Nephron (organoid): Measurements from ENCODE around the gene CRYZL1.

Experiments
- H3K27ac Mint-ChIP-seq, 3 experiments: 2 replicates each; pipeline ENCODE4 v1.8.0; 2020; ENCODE audit warnings: mixed read lengths in 3 of 3, mild to moderate bottlenecking in 2 of 3, moderate library complexity in 1 of 3
- H3K27me3 Mint-ChIP-seq: 2 replicates; pipeline ENCODE4 v1.8.0; 2021; ENCODE audit warnings: low read depth, mild to moderate bottlenecking, moderate library complexity, mixed read lengths
- H3K36me3 Mint-ChIP-seq: 2 replicates; pipeline ENCODE4 v1.8.0; 2020; ENCODE audit warnings: low read depth, mixed read lengths
- H3K4me1 Mint-ChIP-seq: 2 replicates; pipeline ENCODE4 v1.8.0; 2020; ENCODE audit warnings: mixed read lengths
- H3K4me3 Mint-ChIP-seq, 3 experiments: 2 replicates each; pipeline ENCODE4 v1.8.0; 2020; ENCODE audit warnings: mild to moderate bottlenecking in 3 of 3, mixed read lengths in 3 of 3, moderate library complexity in 2 of 3
- H3K9me3 Mint-ChIP-seq: 2 replicates; pipeline ENCODE4 v1.8.0; 2020; ENCODE audit warnings: mixed read lengths
- TF ChIP-seq, protein P1 (sequence below), 3 experiments: fragments of 200-600 bp; sonication (generic); IDR thresholded peaks; one replicate each; pipeline ENCODE4 v1.5.0; 2021; ENCODE audit warnings: antibody characterized with exemption in 3 of 3; ENCODE audit not compliant: unreplicated experiment in 3 of 3

Gene CRYZL1

GRCh38 chr21:33549848-33550771 lies 91.4 kb downstream of the CRYZL1 start:
- TF ChIP-seq, protein P1, sequence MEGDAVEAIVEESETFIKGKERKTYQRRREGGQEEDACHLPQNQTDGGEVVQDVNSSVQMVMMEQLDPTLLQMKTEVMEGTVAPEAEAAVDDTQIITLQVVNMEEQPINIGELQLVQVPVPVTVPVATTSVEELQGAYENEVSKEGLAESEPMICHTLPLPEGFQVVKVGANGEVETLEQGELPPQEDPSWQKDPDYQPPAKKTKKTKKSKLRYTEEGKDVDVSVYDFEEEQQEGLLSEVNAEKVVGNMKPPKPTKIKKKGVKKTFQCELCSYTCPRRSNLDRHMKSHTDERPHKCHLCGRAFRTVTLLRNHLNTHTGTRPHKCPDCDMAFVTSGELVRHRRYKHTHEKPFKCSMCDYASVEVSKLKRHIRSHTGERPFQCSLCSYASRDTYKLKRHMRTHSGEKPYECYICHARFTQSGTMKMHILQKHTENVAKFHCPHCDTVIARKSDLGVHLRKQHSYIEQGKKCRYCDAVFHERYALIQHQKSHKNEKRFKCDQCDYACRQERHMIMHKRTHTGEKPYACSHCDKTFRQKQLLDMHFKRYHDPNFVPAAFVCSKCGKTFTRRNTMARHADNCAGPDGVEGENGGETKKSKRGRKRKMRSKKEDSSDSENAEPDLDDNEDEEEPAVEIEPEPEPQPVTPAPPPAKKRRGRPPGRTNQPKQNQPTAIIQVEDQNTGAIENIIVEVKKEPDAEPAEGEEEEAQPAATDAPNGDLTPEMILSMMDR (IDR thresholded peaks at IDR 0.05; ENCODE audit: unreplicated experiment in 3 of 3): no peak
- Mint-ChIP-seq H3K9me3 (peaks cover 4% of the 10 kb centered on the region), H3K4me1 (peaks cover 16% of the 10 kb centered on the region), H3K4me3 (no peak overlapping the region), H3K36me3 (peaks cover 87% of the 10 kb centered on the region), H3K27me3 (no peaks in the 10 kb centered on the region), H3K27ac (no peak overlapping the region)

DNA sequence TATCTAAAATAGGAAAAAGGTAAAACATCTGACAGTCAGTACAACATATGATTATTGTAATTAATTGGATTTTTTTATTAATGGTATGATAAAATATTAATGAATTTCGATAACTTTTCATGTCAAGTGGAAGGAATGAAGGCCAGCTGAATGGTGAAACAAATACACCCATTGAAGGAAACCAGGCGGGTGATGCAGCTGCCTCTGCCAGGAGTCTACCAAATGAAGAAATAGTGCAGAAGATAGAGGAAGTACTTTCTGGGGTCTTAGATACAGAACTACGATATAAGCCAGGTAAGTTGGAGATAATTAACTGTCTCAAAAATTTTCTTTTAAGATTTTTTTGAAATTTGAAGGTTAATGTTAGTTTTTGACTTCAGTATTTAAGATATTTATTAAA lies 95.5 kb downstream of the CRYZL1 start:
- Mint-ChIP-seq H3K4me1 (peaks cover 24% of the 10 kb centered on the region), H3K36me3 (peaks cover 50% of the 10 kb centered on the region), H3K9me3 (peaks cover 4% of the 10 kb centered on the region), H3K4me3 (peak overlapping the region; percentile 67 to 79 (median 72)), H3K27me3 (no peaks in the 10 kb centered on the region), H3K27ac (no peak overlapping the region)
- TF ChIP-seq, protein P1 (IDR thresholded peaks at IDR 0.05; ENCODE audit: unreplicated experiment in 3 of 3): no peak

DNA sequence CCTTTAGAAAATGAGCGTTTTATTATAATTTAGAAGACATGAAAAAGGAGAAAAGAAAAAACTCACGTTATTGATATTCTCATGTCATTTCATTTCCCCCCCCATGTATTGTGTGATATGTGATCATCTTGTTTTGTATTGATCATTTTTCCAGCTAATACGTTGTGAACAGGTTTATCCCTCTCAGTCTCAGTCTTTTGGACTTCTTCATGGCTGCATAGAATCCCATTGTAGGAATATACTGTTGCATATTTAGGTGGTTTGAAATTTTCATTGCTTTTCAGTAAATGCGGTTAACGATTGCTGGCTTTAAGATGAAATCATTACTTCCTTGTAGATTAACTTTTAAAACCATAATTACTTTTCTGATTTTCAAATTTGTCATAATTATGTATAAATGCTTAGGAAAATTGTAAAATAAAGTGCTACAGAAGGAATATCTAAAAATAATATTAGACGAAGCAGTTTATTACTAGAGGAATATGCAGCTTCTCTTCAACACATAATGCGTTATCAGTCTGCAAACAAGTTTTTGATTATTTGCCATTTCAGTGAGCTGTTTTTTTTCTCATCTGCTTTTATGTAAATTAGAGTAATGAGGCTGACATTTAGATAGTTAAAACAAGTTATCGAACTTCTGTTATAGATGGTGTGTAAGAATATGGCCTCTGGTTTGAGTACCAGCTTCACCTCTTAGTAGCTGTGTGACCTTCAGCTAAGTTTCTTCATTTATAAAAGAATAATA lies 96.9 kb downstream of the CRYZL1 start:
- TF ChIP-seq, protein P1 (IDR thresholded peaks at IDR 0.05; ENCODE audit: unreplicated experiment in 3 of 3): no peak
- Mint-ChIP-seq H3K4me3 (peak overlapping the region; percentile 93 to 95 (median 95)), H3K27ac (peak overlapping the region; percentile 99 to 100 (median 100)), H3K9me3 (no peaks in the 10 kb centered on the region), H3K36me3 (peaks cover 36% of the 10 kb centered on the region), H3K4me1 (peaks cover 32% of the 10 kb centered on the region), H3K27me3 (no peaks in the 10 kb centered on the region)

- TF ChIP-seq, protein P1 (IDR thresholded peaks at IDR 0.05; ENCODE audit: unreplicated experiment in 3 of 3): no peak
- Mint-ChIP-seq H3K4me3 (peak overlapping the region; percentile 93 to 95 (median 95)), H3K36me3 (peaks cover 31% of the 10 kb centered on the region), H3K9me3 (no peaks in the 10 kb centered on the region), H3K4me1 (peaks cover 32% of the 10 kb centered on the region), H3K27ac (peak overlapping the region; percentile 99 to 100 (median 100)), H3K27me3 (no peaks in the 10 kb centered on the region)
These were observed 97.9 kb downstream of the CRYZL1 start for GRCh38 chr21:33543505-33544129.

DNA sequence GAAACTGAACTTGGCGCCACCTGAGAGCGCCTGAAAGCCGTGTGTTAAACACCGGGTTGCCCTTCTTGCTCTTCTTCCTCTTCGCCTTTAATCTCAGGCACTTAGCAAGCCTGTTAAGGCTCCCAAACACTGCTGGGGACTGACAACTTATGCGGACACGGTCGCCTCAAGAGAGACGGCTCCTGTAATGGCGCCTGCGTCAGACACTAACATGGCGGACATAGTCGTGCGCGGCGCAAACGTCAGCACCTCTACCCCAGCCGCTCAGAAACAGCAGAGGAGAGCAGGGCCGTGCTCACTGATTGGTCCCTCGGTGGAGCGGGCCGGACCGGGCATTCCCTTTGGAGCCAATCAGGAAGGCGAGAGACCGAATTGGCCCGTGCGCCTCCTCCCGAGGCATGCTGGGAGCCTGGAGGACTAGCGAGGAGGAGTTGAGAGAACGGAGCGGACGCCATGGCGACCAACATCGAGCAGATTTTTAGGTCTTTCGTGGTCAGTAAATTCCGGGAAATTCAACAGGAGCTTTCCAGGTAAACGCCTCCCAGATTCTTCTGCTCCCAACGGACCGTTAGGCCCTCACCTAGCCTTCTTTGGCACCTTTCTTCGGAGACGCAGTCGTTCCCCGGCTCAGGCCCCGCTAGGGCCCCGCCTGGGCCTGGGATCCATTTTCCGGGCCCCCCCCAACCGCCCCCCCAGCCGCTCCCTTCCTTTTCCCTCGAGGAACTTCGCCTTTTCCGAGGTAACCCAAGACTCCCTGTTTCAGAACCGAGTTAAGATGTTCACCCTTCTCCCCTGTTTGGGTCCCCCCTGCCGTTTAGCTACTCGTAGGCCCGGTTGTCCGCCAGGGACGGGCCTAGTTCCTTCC lies 98.7 kb downstream of the CRYZL1 start, which contains the start of gene SON:
Gene SON, plus strand, starts transcription at position 399 of the 865 bp plus-strand sequence. Its CDS starts 55 bp downstream, at position 454.
- H3K36me3 Mint-ChIP-seq: peaks cover 28% of the 10 kb centered on the region
- H3K4me1 Mint-ChIP-seq: peaks cover 32% of the 10 kb centered on the region
- H3K9me3 Mint-ChIP-seq: no peaks in the 10 kb centered on the region
- no peaks in the 10 kb centered on the region for H3K27me3 Mint-ChIP-seq
- H3K27ac Mint-ChIP-seq: peak within 1 kb of the TSS; percentile 99 to 100 (median 100)
- TF ChIP-seq, protein P1 (IDR thresholded peaks at IDR 0.05; ENCODE audit: unreplicated experiment in 3 of 3): no peak
- H3K4me3 Mint-ChIP-seq: peak within 1 kb of the TSS; percentile 93 to 95 (median 95)
